Skeletal muscle satellite cell (primary cell): Measurements from ENCODE around the gene TLE4.

ENCODE experiments used
- H3K27me3 ChIP-seq: 2 replicates; pipeline ENCODE4 v1.7.0; 2013; ENCODE audit warnings: low read length; ENCODE audit not compliant: control insufficient read depth, insufficient read depth
- H3K36me3 ChIP-seq: 2 replicates; pipeline ENCODE4 v1.7.0; 2013; ENCODE audit warnings: mild to moderate bottlenecking, control low read depth, low read length; ENCODE audit not compliant: insufficient read depth
- H3K4me1 ChIP-seq: 2 replicates; pipeline ENCODE4 v1.7.0; 2013; ENCODE audit warnings: low read length; ENCODE audit not compliant: control insufficient read depth, insufficient read depth
- H3K4me2 ChIP-seq: 2 replicates; pipeline ENCODE4 v1.7.0; 2013; ENCODE audit warnings: mild to moderate bottlenecking, low read length
- H3K4me3 ChIP-seq: 2 replicates; pipeline ENCODE4 v1.7.0; 2013; ENCODE audit warnings: low read length
- H3K9ac ChIP-seq: 2 replicates; pipeline ENCODE4 v1.7.0; 2013; ENCODE audit warnings: mild to moderate bottlenecking, low read depth, low read length, moderate library complexity
- H3K9me3 ChIP-seq: replicated peaks from 2 replicates; pipeline ENCODE4 v1.7.0; 2013; ENCODE audit warnings: mild to moderate bottlenecking, control low read depth, low read length

TLE4 gene

DNA sequence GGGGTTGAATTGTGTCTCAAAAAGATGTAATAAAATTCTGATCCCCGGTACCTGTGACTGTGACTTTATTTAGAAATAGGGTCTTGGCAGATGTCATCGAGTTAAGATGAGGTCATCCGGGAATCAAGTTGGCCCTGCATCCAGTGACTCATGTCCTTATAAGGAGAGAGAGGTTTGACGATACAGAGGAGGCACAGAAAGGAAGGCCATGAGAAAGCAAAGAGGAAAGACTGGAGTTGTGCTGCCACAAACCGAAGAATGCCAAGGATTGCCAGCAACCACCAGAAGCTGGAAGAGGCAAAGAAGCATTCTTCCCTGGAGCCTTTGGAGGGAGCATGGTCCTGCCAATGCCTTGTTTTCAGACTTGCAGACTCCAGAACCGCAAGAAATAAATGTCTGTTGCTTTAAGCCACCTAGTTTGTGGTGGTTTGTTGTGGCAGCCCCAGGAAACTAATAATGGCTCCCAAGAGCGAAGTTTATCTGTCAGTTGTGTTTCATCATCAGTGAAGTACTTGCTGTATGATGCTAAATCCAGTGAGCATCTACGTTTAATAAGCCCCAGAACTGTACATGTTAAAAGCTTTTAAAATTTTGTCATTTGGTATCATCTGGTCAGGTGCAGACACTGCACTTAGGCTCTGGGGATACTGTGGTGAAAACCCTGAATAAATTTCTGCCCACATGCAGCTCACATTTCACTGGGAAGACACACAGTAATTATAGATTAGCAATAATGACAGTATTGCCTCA lies 114.8 kb downstream of the TLE4 start:
- Histone ChIP-seq H3K36me3 (no peaks in the 10 kb centered on the region), H3K9ac (peak overlapping the region; percentile 72), H3K27me3 (no peaks in the 10 kb centered on the region), H3K4me2 (peak overlapping the region; percentile 77), H3K9me3 (no peaks in the 10 kb centered on the region), H3K4me3 (peak overlapping the region; percentile 40), H3K4me1 (peaks cover 53% of the 10 kb centered on the region)

DNA sequence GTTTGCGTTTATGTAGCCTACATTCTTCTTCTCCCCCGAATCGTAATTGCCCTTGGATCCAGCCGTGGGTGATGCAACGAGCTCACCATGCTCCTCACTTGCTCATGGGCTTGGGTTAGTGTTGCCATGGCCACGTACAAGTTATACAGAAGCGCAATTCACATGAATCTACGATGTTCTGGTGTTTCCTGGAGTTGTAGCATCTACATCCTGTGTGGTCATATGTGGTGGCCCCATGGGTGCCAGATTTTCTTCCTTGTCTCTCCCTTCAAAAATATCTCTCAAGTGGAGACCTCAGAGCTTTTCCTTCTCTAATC lies 115.3 kb downstream of the TLE4 start:
- H3K27me3 ChIP-seq = no peaks in the 10 kb centered on the region
- peak overlapping the region; percentile 40 for H3K4me3 ChIP-seq
- peak overlapping the region; percentile 77 for H3K4me2 ChIP-seq
- no peaks in the 10 kb centered on the region for H3K9me3 ChIP-seq
- H3K4me1 ChIP-seq = peaks cover 53% of the 10 kb centered on the region
- peak overlapping the region; percentile 72 for H3K9ac ChIP-seq
- H3K36me3 ChIP-seq = no peaks in the 10 kb centered on the region

DNA sequence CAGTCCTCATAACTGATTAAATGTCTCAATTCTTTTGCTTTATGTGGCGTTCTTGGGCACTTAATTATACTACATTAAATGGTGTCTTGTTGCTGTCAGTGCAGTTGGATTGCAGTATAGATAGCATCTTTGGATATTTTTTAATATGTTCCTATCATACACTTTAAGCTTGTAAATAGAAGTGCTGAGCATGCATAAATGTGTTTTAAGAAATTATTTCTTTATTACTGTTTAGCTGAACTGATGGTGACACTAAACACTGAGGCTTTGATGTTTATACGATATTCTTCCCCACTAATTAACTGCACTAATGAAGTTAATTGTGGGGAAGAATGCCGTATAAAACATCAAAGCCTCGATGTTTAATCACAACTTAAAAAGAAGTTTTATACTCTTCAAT lies 116.6 kb downstream of the TLE4 start:
- H3K4me2 ChIP-seq = no peak overlapping the region
- no peak overlapping the region for H3K4me3 ChIP-seq
- no peaks in the 10 kb centered on the region for H3K36me3 ChIP-seq
- no peaks in the 10 kb centered on the region for H3K27me3 ChIP-seq
- H3K9ac ChIP-seq = no peak overlapping the region
- no peaks in the 10 kb centered on the region for H3K9me3 ChIP-seq
- peaks cover 43% of the 10 kb centered on the region for H3K4me1 ChIP-seq

DNA sequence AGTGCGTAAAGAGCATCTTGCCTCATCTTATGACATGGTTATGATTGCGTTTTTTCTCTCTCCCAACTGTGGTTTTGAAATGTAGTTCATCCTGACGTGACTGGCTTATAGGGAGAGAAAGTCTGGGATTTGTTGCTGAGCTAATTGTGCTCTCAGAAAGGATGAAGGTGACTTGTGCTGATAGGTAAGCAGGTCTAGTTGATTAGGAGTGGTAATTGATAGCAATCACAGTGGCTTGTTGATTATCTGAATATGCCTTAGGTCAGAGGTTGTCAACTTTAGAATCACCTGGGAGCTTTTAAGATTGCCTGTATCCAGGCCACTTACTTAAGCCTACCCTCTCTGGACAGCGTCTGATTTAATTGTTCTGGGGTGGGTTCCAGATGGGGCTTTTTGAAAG lies 117.8 kb downstream of the TLE4 start:
- Histone ChIP-seq H3K4me1 (peaks cover 42% of the 10 kb centered on the region), H3K9me3 (no peaks in the 10 kb centered on the region), H3K9ac (no peak overlapping the region), H3K27me3 (no peaks in the 10 kb centered on the region), H3K36me3 (no peaks in the 10 kb centered on the region), H3K4me3 (no peak overlapping the region), H3K4me2 (no peak overlapping the region)

DNA sequence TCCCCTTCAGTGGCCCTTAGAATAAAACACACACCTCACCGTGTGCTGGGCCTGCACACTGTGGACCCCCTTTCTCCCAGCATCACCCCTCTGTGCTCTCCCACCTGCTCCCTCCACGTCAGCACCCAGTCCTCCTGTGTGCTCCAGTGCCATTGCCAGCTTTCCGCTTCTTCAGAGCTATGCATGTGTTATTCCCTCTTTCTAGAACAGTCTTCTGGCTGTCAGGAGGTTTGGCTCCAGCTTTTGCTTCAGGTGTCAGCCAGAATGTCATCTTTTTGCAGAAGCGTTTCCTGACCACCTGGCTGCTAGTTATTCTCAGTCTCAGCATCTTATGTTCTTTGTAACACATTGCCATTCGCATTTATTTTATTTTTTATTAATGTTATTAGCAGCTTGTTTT lies 119.7 kb downstream of the TLE4 start:
- H3K4me3 ChIP-seq = no peak overlapping the region
- H3K27me3 ChIP-seq = no peaks in the 10 kb centered on the region
- H3K4me1 ChIP-seq = peaks cover 28% of the 10 kb centered on the region
- H3K36me3 ChIP-seq = no peaks in the 10 kb centered on the region
- no peak overlapping the region for H3K9ac ChIP-seq
- H3K9me3 ChIP-seq = no peaks in the 10 kb centered on the region
- H3K4me2 ChIP-seq = no peak overlapping the region

DNA sequence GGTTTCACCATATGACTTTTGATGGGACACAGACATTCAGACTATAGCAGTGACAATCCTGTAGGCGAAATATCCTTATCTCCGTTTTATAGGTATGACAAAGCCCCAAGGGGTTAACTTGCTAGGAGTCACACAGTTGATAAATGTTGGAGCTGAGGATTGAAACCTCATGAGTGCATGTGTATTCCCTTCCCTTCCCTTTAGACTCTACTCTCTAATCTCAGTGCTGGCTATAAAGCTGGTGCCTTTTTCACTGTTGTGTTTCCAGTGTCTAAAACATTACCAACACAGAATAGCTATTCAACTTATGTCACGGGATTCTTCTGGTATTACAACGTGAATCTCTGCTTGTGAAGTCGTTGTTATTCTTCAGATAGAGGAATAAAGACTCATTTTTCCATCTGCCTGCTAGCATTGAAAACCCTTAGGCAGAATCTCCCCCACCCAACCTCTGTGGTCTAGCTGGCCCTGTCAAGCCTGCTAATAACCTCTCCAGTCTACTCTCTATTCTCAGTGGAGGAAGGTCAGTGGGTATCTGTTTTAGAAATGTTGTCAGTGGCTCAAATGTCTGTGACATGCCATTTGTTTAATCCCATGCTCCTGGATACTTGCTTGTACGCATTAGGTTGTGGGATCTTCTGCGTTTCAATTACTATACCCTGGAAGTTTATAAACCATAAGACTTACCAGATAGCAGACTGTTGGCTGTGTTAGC lies 121.2 kb downstream of the TLE4 start:
- Histone ChIP-seq H3K4me3 (no peak overlapping the region), H3K27me3 (no peaks in the 10 kb centered on the region), H3K4me1 (peaks cover 14% of the 10 kb centered on the region), H3K9me3 (no peaks in the 10 kb centered on the region), H3K36me3 (no peaks in the 10 kb centered on the region), H3K9ac (no peak overlapping the region), H3K4me2 (no peak overlapping the region)

DNA sequence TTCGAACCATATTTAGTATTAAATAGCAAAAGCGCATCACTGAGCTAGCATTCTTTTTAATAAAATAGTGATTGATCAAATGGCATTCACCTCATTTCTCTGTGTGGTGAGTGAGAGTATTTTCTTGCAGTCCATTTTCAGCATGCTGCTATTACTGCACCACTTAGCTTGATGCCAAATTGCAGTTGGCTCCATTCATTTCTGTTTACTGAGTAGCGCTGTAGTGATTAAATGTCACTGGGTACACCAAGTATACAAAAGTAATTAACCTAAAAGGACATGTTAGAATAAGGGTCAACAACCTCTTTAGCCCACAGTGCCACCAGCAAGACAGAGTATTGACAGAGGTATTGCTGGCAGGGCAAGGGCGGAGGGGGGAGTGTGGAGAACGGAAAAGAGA lies 122.0 kb downstream of the TLE4 start:
- Histone ChIP-seq H3K36me3 (no peaks in the 10 kb centered on the region), H3K4me1 (peaks cover 14% of the 10 kb centered on the region), H3K9ac (no peak overlapping the region), H3K27me3 (no peaks in the 10 kb centered on the region), H3K9me3 (no peaks in the 10 kb centered on the region), H3K4me3 (no peak overlapping the region), H3K4me2 (no peak overlapping the region)

DNA sequence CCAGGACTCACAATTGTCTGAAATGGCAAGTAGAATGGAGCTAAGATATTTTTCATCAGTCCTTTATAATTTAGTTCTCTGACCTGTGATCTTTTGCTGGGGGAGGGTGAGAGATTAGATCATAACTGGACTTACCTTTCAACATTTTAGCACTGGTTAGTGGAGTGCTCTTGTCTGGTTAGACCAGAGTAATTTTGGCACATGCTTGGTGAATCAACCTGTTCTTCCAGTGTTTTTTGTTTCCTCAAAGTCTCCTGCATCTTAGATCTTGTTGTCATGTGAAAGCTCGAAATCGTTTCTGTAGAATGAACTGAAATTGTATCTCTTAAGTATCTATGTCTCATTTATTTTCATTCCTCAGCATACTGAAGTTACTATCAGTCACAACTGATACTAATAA lies 122.4 kb downstream of the TLE4 start:
- peak overlapping the region; percentile 13 for H3K4me2 ChIP-seq
- H3K4me3 ChIP-seq = no peak overlapping the region
- H3K36me3 ChIP-seq = no peaks in the 10 kb centered on the region
- no peaks in the 10 kb centered on the region for H3K9me3 ChIP-seq
- no peak overlapping the region for H3K9ac ChIP-seq
- H3K27me3 ChIP-seq = no peaks in the 10 kb centered on the region
- peaks cover 14% of the 10 kb centered on the region for H3K4me1 ChIP-seq

DNA sequence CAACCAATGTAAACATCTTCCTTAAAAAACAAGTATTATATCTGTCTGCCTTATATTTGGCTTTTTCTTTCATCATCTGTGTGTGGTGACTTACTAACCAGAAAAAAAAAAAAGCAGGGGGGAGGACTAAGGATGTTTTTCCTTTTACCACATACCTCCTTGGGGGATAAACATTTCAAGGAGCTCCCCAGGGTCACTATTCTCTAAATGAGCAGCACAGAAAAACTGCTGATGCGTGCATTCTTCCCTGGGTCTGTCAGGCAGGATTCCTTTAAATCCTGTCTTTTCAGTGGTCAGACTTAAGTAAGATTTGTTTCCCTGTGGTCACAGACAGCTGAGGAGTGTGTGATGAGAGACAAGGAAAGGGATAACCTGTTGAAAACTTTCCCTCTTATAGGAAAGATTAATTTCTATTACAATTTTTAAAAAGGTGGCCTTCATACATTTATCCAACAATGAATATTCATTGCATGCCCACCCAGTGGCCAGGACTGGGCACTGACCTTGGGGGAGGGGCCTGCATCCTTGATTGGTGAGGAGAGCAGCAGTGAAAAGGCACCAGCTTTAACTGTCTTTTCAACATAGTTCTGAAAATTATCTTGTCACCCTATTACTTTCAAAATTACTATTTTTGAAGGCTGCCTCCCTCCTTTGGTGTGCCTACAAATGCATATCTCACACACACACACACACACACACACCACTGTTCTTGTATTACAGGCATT lies 123.1 kb downstream of the TLE4 start:
- Histone ChIP-seq H3K36me3 (no peaks in the 10 kb centered on the region), H3K9me3 (no peaks in the 10 kb centered on the region), H3K27me3 (no peaks in the 10 kb centered on the region), H3K4me3 (no peak overlapping the region), H3K9ac (no peak overlapping the region), H3K4me1 (peaks cover 14% of the 10 kb centered on the region), H3K4me2 (peak overlapping the region; percentile 13)

DNA sequence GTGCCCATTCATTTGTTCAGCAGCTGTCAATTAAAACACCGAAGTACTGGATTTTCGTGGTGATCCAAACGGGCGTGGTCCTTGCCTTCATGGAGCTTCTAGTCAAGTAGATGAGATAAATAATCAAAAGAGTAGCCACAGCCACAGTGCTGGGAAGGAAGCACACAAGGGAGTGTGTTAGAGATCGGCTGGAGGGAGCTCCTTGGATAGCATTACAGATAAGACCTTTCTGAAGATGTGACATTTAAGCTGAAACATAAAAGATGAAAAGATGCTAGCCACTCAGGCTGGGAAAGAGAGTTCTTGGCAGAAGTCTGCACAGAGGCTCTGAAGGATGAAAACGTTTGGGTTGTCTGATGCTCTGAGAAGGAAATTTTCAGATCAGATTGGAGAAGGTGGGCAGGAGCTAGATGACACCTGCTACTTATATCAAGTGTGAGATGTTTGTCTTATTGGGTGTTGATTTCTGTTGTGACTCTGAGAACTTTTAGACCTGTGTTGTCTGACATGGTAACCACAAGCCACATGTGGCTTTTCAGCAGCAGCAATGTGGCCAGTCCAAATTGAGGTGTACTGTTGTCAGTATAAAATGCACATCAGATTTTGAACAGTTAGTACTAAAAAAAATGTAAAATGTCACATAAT lies 123.9 kb downstream of the TLE4 start:
- Histone ChIP-seq H3K36me3 (no peaks in the 10 kb centered on the region), H3K4me2 (no peak overlapping the region), H3K9me3 (no peaks in the 10 kb centered on the region), H3K4me1 (peaks cover 14% of the 10 kb centered on the region), H3K4me3 (no peak overlapping the region), H3K9ac (no peak overlapping the region), H3K27me3 (no peaks in the 10 kb centered on the region)

DNA sequence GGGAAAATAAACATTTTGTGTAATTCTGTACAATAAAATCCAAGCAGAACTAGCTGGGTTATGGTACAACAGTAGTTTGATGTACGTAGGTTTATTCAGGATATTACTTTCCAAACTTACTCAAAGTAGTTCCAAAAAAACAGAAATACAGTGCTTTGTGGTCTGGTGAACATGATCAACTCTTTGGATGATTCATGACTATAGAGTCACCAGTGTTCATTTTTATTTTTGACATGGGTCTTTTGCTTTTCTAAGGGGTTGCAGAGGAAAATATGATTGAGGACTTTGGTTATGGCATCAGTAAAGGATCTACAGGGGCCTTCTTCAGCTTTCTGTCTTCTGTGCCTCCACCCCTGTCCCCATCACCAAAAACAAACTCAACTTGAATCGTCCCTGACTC lies 127.2 kb downstream of the TLE4 start:
- peaks cover 17% of the 10 kb centered on the region for H3K4me1 ChIP-seq
- no peaks in the 10 kb centered on the region for H3K36me3 ChIP-seq
- H3K9ac ChIP-seq = no peak overlapping the region
- H3K9me3 ChIP-seq = no peaks in the 10 kb centered on the region
- no peaks in the 10 kb centered on the region for H3K27me3 ChIP-seq
- no peak overlapping the region for H3K4me2 ChIP-seq
- H3K4me3 ChIP-seq = no peak overlapping the region
